HFFc6 (cell line): ENCODE measurements around the gene C9orf85. TPM values are rescaled to one million over a fixed set of nuclear protein-coding genes. Genes with fewer than 3 reads are reported as not detected.

Experiments
- DNase-seq: peaks from one replicate; pipeline ENCODE4 v3.0.0-alpha.2; 2018
- H3K27ac Mint-ChIP-seq: 2 replicates; pipeline ENCODE4 v1.8.0; 2020; ENCODE audit warnings: mild to moderate bottlenecking, mixed read lengths
- H3K27me3 Mint-ChIP-seq: 2 replicates; pipeline ENCODE4 v1.8.0; 2021; ENCODE audit warnings: mild to moderate bottlenecking, moderate library complexity, mixed read lengths; ENCODE audit not compliant: insufficient read depth
- H3K36me3 Mint-ChIP-seq: 2 replicates; pipeline ENCODE4 v1.8.0; 2021; ENCODE audit warnings: low read depth, mixed read lengths
- H3K4me1 Mint-ChIP-seq: 2 replicates; pipeline ENCODE4 v1.8.0; 2020; ENCODE audit warnings: low read depth, mixed read lengths
- H3K4me3 Mint-ChIP-seq: 2 replicates; pipeline ENCODE4 v1.8.0; 2020; ENCODE audit warnings: mild to moderate bottlenecking, moderate library complexity, mixed read lengths
- H3K9me3 Mint-ChIP-seq: 2 replicates; pipeline ENCODE4 v1.8.0; 2020; ENCODE audit warnings: mild to moderate bottlenecking, mixed read lengths
- total RNA-seq, 6 experiments: library from RNA; stranded (reverse); fragmentation: NEBNext Ultra II Directional; extraction: Animal tissue kit (Norgen Biotek cat#: 25700); gene quantifications; 2 replicates in 1 of 6; 3 replicates in 5 of 6; pipeline ENCODE4 v1.2.3, GENCODE V29; 2021
- TF ChIP-seq, protein P1 (sequence below): fragments of 200-600 bp; sonication (generic); IDR thresholded peaks from 2 replicates; pipeline ENCODE4 v1.5.0; 2021; ENCODE audit warnings: antibody characterized with exemption, mild to moderate bottlenecking

The C9orf85 gene
- total RNA-seq, 6 experiments from 2014 or later = 14.1 to 17.9 (median 15.2) TPM

DNA sequence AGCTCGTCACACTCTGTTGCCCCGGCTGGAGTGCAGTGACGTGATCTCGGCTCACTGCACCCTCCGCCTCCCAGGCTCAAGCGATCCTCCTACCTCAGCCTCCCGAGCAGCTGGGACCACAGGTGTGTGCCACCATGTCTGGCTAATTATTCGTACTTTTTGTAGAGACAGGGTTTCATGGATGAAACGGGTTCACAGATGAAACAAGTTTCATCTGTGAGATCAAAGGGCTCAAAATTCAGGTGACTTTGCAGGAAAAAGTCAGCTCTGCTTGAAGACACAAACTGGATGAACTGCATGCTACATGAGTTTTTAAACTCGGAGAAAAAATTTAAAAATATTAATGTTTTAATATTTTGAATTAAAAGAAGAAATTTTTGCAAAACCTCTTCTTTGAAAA lies 24.9 kb upstream of the C9orf85 start:
- Mint-ChIP-seq H3K9me3 (peaks cover 31% of the 10 kb centered on the region), H3K27ac (no peak overlapping the region), H3K4me1 (peaks cover 8% of the 10 kb centered on the region), H3K4me3 (no peak overlapping the region), H3K36me3 (peaks cover 26% of the 10 kb centered on the region), H3K27me3 (no peaks in the 10 kb centered on the region)
- DNase-seq = no peak
- TF ChIP-seq, protein P1, sequence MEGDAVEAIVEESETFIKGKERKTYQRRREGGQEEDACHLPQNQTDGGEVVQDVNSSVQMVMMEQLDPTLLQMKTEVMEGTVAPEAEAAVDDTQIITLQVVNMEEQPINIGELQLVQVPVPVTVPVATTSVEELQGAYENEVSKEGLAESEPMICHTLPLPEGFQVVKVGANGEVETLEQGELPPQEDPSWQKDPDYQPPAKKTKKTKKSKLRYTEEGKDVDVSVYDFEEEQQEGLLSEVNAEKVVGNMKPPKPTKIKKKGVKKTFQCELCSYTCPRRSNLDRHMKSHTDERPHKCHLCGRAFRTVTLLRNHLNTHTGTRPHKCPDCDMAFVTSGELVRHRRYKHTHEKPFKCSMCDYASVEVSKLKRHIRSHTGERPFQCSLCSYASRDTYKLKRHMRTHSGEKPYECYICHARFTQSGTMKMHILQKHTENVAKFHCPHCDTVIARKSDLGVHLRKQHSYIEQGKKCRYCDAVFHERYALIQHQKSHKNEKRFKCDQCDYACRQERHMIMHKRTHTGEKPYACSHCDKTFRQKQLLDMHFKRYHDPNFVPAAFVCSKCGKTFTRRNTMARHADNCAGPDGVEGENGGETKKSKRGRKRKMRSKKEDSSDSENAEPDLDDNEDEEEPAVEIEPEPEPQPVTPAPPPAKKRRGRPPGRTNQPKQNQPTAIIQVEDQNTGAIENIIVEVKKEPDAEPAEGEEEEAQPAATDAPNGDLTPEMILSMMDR = no peak

GRCh38 chr9:71887362-71887761 lies 24.1 kb upstream of the C9orf85 start:
- peaks cover 8% of the 10 kb centered on the region for H3K4me1 Mint-ChIP-seq
- H3K9me3 Mint-ChIP-seq = peaks cover 25% of the 10 kb centered on the region
- TF ChIP-seq, protein P1 = no peak
- no peaks in the 10 kb centered on the region for H3K27me3 Mint-ChIP-seq
- DNase-seq = no peak
- H3K27ac Mint-ChIP-seq = no peak overlapping the region
- H3K4me3 Mint-ChIP-seq = no peak overlapping the region
- H3K36me3 Mint-ChIP-seq = peaks cover 24% of the 10 kb centered on the region

GRCh38 chr9:71890042-71890679 lies 21.3 kb upstream of the C9orf85 start:
- no peak for DNase-seq
- Mint-ChIP-seq H3K36me3 (peaks cover 4% of the 10 kb centered on the region), H3K27ac (no peak overlapping the region), H3K9me3 (no peaks in the 10 kb centered on the region), H3K4me3 (no peak overlapping the region), H3K27me3 (peaks cover 2% of the 10 kb centered on the region; the same call in 1 of the 2 replicates), H3K4me1 (peaks cover 13% of the 10 kb centered on the region)
- TF ChIP-seq, protein P1 = no peak

GRCh38 chr9:71891557-71892189 lies 19.8 kb upstream of the C9orf85 start:
- Mint-ChIP-seq H3K27ac (no peak overlapping the region), H3K9me3 (no peaks in the 10 kb centered on the region), H3K27me3 (peaks cover 2% of the 10 kb centered on the region; the same call in 1 of the 2 replicates), H3K4me1 (peaks cover 25% of the 10 kb centered on the region), H3K4me3 (no peak overlapping the region), H3K36me3 (peaks cover 4% of the 10 kb centered on the region; the same call in 1 of the 2 replicates)
- TF ChIP-seq, protein P1 = no peak
- no peak for DNase-seq

- Mint-ChIP-seq H3K27ac (no peak overlapping the region), H3K4me1 (peaks cover 45% of the 10 kb centered on the region), H3K4me3 (no peak overlapping the region), H3K27me3 (peaks cover 2% of the 10 kb centered on the region; the same call in 1 of the 2 replicates), H3K36me3 (peaks cover 8% of the 10 kb centered on the region), H3K9me3 (no peaks in the 10 kb centered on the region)
- no peak for DNase-seq
- TF ChIP-seq, protein P1 = no peak
Observed at GRCh38 chr9:71895117-71895516, 16.3 kb upstream of the C9orf85 start.
